Medulla oblongata (tissue), 1 donor: ENCODE measurements around the gene FRAS1.
"Not testable (repeated sequence)": the region's sequence is repeated elsewhere in the genome, so short reads cannot be mapped to it uniquely, and the experiment has no call there.

Experiments used
- DNase-seq: peaks from one replicate; pipeline ENCODE4 v3.0.0-alpha.2; 2015; ENCODE audit errors: extremely low spot score

The FRAS1 gene

GRCh38 chr4:78100060-78100459 lies 42.9 kb downstream of the FRAS1 start:
- DNase-seq = no peak

- no peak for DNase-seq
These were observed 62.6 kb downstream of the FRAS1 start for GRCh38 chr4:78119698-78120097.

GRCh38 chr4:78120144-78120880 lies 63.2 kb downstream of the FRAS1 start:
- DNase-seq = no peak

GRCh38 chr4:78121338-78121904 lies 64.3 kb downstream of the FRAS1 start:
- DNase-seq = no peak

GRCh38 chr4:78125834-78126331 lies 68.8 kb downstream of the FRAS1 start:
- not testable (repeated sequence) for DNase-seq

GRCh38 chr4:78129383-78130108 lies 72.4 kb downstream of the FRAS1 start:
- no peak for DNase-seq

GRCh38 chr4:78131403-78131802 lies 74.3 kb downstream of the FRAS1 start:
- DNase-seq = no peak

- no peak for DNase-seq
These were observed 79.3 kb downstream of the FRAS1 start for GRCh38 chr4:78136109-78137081.

GRCh38 chr4:78137532-78137931 lies 80.4 kb downstream of the FRAS1 start:
- DNase-seq = no peak

- DNase-seq = no peak
These were observed 81.1 kb downstream of the FRAS1 start for GRCh38 chr4:78138252-78138651.

- no peak for DNase-seq
These were observed 86.5 kb downstream of the FRAS1 start for GRCh38 chr4:78143634-78144033.

- no peak for DNase-seq
These were observed 87.9 kb downstream of the FRAS1 start for GRCh38 chr4:78145008-78145407.

GRCh38 chr4:78145622-78146021 lies 88.5 kb downstream of the FRAS1 start:
- DNase-seq = no peak

- DNase-seq = no peak
These were observed 92.8 kb downstream of the FRAS1 start for GRCh38 chr4:78149751-78150542.

- DNase-seq = no peak
These were observed 93.4 kb downstream of the FRAS1 start for GRCh38 chr4:78150543-78150864.

- DNase-seq = no peak
These were observed 95.7 kb downstream of the FRAS1 start for GRCh38 chr4:78152795-78153194.

GRCh38 chr4:78154972-78155590 lies 98.0 kb downstream of the FRAS1 start:
- DNase-seq = no peak

- DNase-seq = no peak
These were observed 98.5 kb downstream of the FRAS1 start for GRCh38 chr4:78155616-78156105.

- DNase-seq = no peak
These were observed 99.4 kb downstream of the FRAS1 start for GRCh38 chr4:78156520-78156919.

- no peak for DNase-seq
These were observed 105.2 kb downstream of the FRAS1 start for GRCh38 chr4:78162342-78162741.
